Fibroblast of peridontal ligament (primary cell): ENCODE measurements around the gene ABLIM2.

ENCODE experiments used
- DNase-seq: peaks from one replicate; pipeline ENCODE4 v3.0.0-alpha.2; 2010; ENCODE audit errors: extremely low read depth

The ABLIM2 gene

GRCh38 chr4:8103421-8104390, 54.9 kb downstream of the ABLIM2 start:
- no peak for DNase-seq

- DNase-seq, result no peak
Observed at GRCh38 chr4:8102831-8103230, 55.8 kb downstream of the ABLIM2 start.

- DNase-seq, result no peak
Observed at GRCh38 chr4:8102076-8102355, 56.6 kb downstream of the ABLIM2 start.

- no peak for DNase-seq
Observed at GRCh38 chr4:8101213-8102075, 57.2 kb downstream of the ABLIM2 start.

- DNase-seq, result no peak
Observed at GRCh38 chr4:8099981-8100464, 58.6 kb downstream of the ABLIM2 start.

- no peak for DNase-seq
Observed at GRCh38 chr4:8098506-8098905, 60.1 kb downstream of the ABLIM2 start.

GRCh38 chr4:8097721-8098345, 60.8 kb downstream of the ABLIM2 start:
- no peak for DNase-seq

- DNase-seq, result no peak
Observed at GRCh38 chr4:8097141-8097541, 61.5 kb downstream of the ABLIM2 start.

GRCh38 chr4:8096690-8097061, 61.9 kb downstream of the ABLIM2 start:
- DNase-seq, result no peak

- no peak for DNase-seq
Observed at GRCh38 chr4:8095956-8096689, 62.5 kb downstream of the ABLIM2 start.

- DNase-seq, result no peak
Observed at GRCh38 chr4:8093587-8094274, 64.9 kb downstream of the ABLIM2 start.

GRCh38 chr4:8092282-8092681, 66.3 kb downstream of the ABLIM2 start:
- no peak for DNase-seq

GRCh38 chr4:8090744-8091301, 67.8 kb downstream of the ABLIM2 start:
- no peak for DNase-seq

- no peak for DNase-seq
Observed at GRCh38 chr4:8090312-8090711, 68.3 kb downstream of the ABLIM2 start.

- no peak for DNase-seq
Observed at GRCh38 chr4:8089862-8090261, 68.8 kb downstream of the ABLIM2 start.

GRCh38 chr4:8088966-8089491, 69.6 kb downstream of the ABLIM2 start:
- no peak for DNase-seq

- no peak for DNase-seq
Observed at GRCh38 chr4:8087921-8088495, 70.6 kb downstream of the ABLIM2 start.

- no peak for DNase-seq
Observed at GRCh38 chr4:8086783-8087445, 71.7 kb downstream of the ABLIM2 start.

- no peak for DNase-seq
Observed at GRCh38 chr4:8085491-8086117, 73.0 kb downstream of the ABLIM2 start.
